ENCODE data around the gene OR2T11.

DNA sequence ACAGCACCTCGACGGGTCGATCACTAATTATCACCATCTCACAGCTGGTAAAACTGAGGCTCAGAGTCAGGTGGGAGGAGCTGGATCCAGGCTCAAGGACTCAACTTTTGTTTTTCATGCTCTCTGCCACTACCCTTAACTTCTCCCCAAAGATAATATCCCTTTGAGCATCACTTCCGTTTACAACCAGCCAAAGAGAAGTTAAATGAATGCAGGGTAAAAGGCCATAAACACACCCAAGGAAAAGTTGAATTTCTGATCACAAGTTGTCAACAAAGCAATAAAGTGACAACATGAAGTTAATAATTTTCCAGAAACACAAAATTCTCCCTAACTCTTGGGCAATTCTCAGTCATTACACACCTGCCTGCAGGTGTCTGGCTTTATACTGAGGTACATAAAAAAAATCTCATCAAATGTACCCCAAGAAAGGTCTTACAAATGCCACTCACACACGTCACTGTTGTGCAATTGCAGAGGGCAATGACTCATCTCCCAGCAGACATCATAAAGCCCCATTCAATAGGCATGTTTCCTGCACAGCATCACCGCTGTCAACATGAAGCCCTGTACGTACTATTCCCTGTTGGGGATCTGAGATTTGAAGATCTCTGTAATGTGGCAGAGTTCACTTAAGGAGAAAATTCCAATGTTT lies 3.4 kb downstream of the OR2T11 start:
- no peak for TF ChIP-seq EGR1 (IDR thresholded peaks at IDR 0.05; ENCODE audit: low read depth in 2 of 2)
- TF ChIP-seq, protein P1, sequence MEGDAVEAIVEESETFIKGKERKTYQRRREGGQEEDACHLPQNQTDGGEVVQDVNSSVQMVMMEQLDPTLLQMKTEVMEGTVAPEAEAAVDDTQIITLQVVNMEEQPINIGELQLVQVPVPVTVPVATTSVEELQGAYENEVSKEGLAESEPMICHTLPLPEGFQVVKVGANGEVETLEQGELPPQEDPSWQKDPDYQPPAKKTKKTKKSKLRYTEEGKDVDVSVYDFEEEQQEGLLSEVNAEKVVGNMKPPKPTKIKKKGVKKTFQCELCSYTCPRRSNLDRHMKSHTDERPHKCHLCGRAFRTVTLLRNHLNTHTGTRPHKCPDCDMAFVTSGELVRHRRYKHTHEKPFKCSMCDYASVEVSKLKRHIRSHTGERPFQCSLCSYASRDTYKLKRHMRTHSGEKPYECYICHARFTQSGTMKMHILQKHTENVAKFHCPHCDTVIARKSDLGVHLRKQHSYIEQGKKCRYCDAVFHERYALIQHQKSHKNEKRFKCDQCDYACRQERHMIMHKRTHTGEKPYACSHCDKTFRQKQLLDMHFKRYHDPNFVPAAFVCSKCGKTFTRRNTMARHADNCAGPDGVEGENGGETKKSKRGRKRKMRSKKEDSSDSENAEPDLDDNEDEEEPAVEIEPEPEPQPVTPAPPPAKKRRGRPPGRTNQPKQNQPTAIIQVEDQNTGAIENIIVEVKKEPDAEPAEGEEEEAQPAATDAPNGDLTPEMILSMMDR (IDR thresholded peaks at IDR 0.05; ENCODE audit: low read depth, low read length, missing input control) = no peak
- no peak for TF ChIP-seq SP1 (IDR thresholded peaks at IDR 0.05)
- peak; percentile 45 for TF ChIP-seq ATF3 (IDR thresholded peaks at IDR 0.05)
- TF ChIP-seq, protein P2, sequence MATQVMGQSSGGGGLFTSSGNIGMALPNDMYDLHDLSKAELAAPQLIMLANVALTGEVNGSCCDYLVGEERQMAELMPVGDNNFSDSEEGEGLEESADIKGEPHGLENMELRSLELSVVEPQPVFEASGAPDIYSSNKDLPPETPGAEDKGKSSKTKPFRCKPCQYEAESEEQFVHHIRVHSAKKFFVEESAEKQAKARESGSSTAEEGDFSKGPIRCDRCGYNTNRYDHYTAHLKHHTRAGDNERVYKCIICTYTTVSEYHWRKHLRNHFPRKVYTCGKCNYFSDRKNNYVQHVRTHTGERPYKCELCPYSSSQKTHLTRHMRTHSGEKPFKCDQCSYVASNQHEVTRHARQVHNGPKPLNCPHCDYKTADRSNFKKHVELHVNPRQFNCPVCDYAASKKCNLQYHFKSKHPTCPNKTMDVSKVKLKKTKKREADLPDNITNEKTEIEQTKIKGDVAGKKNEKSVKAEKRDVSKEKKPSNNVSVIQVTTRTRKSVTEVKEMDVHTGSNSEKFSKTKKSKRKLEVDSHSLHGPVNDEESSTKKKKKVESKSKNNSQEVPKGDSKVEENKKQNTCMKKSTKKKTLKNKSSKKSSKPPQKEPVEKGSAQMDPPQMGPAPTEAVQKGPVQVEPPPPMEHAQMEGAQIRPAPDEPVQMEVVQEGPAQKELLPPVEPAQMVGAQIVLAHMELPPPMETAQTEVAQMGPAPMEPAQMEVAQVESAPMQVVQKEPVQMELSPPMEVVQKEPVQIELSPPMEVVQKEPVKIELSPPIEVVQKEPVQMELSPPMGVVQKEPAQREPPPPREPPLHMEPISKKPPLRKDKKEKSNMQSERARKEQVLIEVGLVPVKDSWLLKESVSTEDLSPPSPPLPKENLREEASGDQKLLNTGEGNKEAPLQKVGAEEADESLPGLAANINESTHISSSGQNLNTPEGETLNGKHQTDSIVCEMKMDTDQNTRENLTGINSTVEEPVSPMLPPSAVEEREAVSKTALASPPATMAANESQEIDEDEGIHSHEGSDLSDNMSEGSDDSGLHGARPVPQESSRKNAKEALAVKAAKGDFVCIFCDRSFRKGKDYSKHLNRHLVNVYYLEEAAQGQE (IDR thresholded peaks at IDR 0.05) = no peak
- TF ChIP-seq GABPA (IDR thresholded peaks at IDR 0.05 in 1 of 2, conservative IDR thresholded peaks at IDR 0.05 in 1 of 2) = no peak
- TF ChIP-seq FOXA1 (IDR thresholded peaks at IDR 0.05) = no peak
